Motor neuron (in vitro differentiated cells): Measurements from ENCODE around the gene LEMD1. TPM values are rescaled to one million over a fixed set of nuclear protein-coding genes. Genes with fewer than 3 reads are reported as not detected.
"Not testable (repeated sequence)": the region's sequence is repeated elsewhere in the genome, so short reads cannot be mapped to it uniquely, and the experiment has no call there.

Experiments used
- ATAC-seq, 8 experiments: fragments of 200-7000 bp; cut with Tn5 transposase; replicated peaks in 6 of 8; 2 replicates each; pipeline ENCODE4 v1.8.0; 2021; ENCODE audit warnings: mild to moderate bottlenecking in 8 of 8, moderate library complexity in 8 of 8
- H3K27ac ChIP-seq, 2 donors: fragments of 250-450 bp; sonication (Bioruptor Pico); 2 replicates each; pipeline ENCODE4 v1.9.0; 2021; ENCODE audit warnings: antibody characterized with exemption in 2 of 2, mild to moderate bottlenecking in 2 of 2, moderate library complexity in 1 of 2
- H3K4me1 ChIP-seq, 2 donors: fragments of 250-450 bp; sonication (Bioruptor Pico); replicated peaks in 1 of 2; 2 replicates each; pipeline ENCODE4 v1.6.1; 2021; ENCODE audit warnings: antibody characterized with exemption in 2 of 2, mild to moderate bottlenecking in 2 of 2, moderate library complexity in 1 of 2
- H3K4me3 ChIP-seq, 5 donors: fragments of 250-450 bp; sonication (Bioruptor Pico); 2 replicates each; pipeline ENCODE4 v1.9.0; 2021; ENCODE audit warnings: antibody characterized with exemption in 5 of 5, mild to moderate bottlenecking in 5 of 5, moderate library complexity in 4 of 5
- WGBS, 10 experiments: fragments of 450-650 bp; shearing (Covaris generic); methylation state at CpG; one replicate each; pipeline ENCODE4 v1.0.0; 2022; 5-methylcytosine and 5-hydroxymethylcytosine counted together
- in situ Hi-C, 9 experiments: fragments of 400-800 bp; cut with MboI; loops; one replicate each; pipeline ENCODE4 v1.15.0; 2021; ENCODE audit warnings: low sequenced_read_pairs in 9 of 9, low pct_unique_long_range_greater_than_20kb in 2 of 9; ENCODE audit not compliant: unreplicated experiment in 9 of 9
- total RNA-seq, 8 experiments: library from RNA; unstranded; fragments of 300-600 nt; gene quantifications; 2 replicates each; pipeline versions ENCODE4 v1.2.3 to v1.2.4, GENCODE V29; 2022

The LEMD1 gene
- total RNA-seq, 8 experiments from 2014 or later: 4.2 to 46.8 (median 36.4) TPM; not detected in 3

GRCh38 chr1:205435578-205436573, 14.0 kb upstream of the LEMD1 start:
- peaks cover 39 to 59% of the 10 kb centered on the region in 2 donors for H3K4me1 ChIP-seq
- peak in 5 of 8 experiments; percentile 84 to 90 (median 89) for ATAC-seq
- WGBS, 10 experiments: 0 to 88% (median 37%) methylated on average over 3 to 7 of the region's 11 CpGs; no CpG with 5 or more reads in 3 of the 10 experiments
- H3K4me3 ChIP-seq: no peak overlapping the region
- in situ Hi-C loops: no loop called here
- peak overlapping the region; percentile 20 to 61 for H3K27ac ChIP-seq

GRCh38 chr1:205434738-205435137, 12.9 kb upstream of the LEMD1 start:
- Histone ChIP-seq H3K4me1 (peaks cover 44 to 59% of the 10 kb centered on the region in 2 donors), H3K4me3 (no peak overlapping the region), H3K27ac (no peak overlapping the region)
- ATAC-seq: no peak
- 11 to 91% (median 80%) methylated on average over 1 to 6 of the region's 6 CpGs; no CpG with 5 or more reads in 3 of the 10 experiments for WGBS, 10 experiments
- in situ Hi-C loops: no loop called here

GRCh38 chr1:205432692-205433091, 10.8 kb upstream of the LEMD1 start:
- H3K4me3 ChIP-seq, in situ Hi-C loops, H3K27ac ChIP-seq, ATAC-seq: not testable (repeated sequence)
- WGBS, 10 experiments: 14 to 100% (median 82%) methylated on average over 1 of the region's 1 CpG; no CpG with 5 or more reads in 6 of the 10 experiments
- peaks cover 38 to 59% of the 10 kb centered on the region in 2 donors for H3K4me1 ChIP-seq

- ATAC-seq: no peak
- Histone ChIP-seq H3K4me1 (peaks cover 38 to 59% of the 10 kb centered on the region in 2 donors), H3K27ac (no peak overlapping the region), H3K4me3 (no peak overlapping the region)
- in situ Hi-C loops: no loop called here
- 0 to 52% (median 42%) methylated on average over 1 to 2 of the region's 2 CpGs; no CpG with 5 or more reads in 5 of the 10 experiments for WGBS, 10 experiments
Measured at GRCh38 chr1:205432116-205432515, 10.3 kb upstream of the LEMD1 start.

- Histone ChIP-seq H3K4me3 (peak overlapping the region in 4 of 5 donors; percentile 14 to 36 (median 28)), H3K27ac (peak overlapping the region in 1 of 2 donors; percentile 52), H3K4me1 (peaks cover 31 to 47% of the 10 kb centered on the region in 2 donors)
- in situ Hi-C loops: no loop called here
- ATAC-seq: peak; percentile 52 to 95 (median 69)
- 0 to 40% (median 25%) methylated on average over 1 to 17 of the region's 32 CpGs; no CpG with 5 or more reads in 2 of the 10 experiments for WGBS, 10 experiments
Measured at GRCh38 chr1:205430696-205431305, 8.9 kb upstream of the LEMD1 start.

- peaks cover 26 to 44% of the 10 kb centered on the region in 2 donors for H3K4me1 ChIP-seq
- in situ Hi-C loops: no loop called here
- WGBS, 10 experiments: 44 to 100% (median 60%) methylated on average over 2 to 20 of the region's 29 CpGs; no CpG with 5 or more reads in 3 of the 10 experiments
- peak overlapping the region; percentile 15 to 52 for H3K27ac ChIP-seq
- ATAC-seq: peak in 7 of 8 experiments; percentile 16 to 91 (median 59)
- H3K4me3 ChIP-seq: peak overlapping the region in 3 of 5 donors; percentile 22 to 36 (median 34)
Measured at GRCh38 chr1:205429762-205430695, 8.2 kb upstream of the LEMD1 start.

GRCh38 chr1:205424901-205425600, 3.2 kb upstream of the LEMD1 start:
- 0 to 70% (median 40%) methylated on average over 1 to 8 of the region's 8 CpGs for WGBS, 10 experiments
- Histone ChIP-seq H3K4me3 (no peak overlapping the region), H3K4me1 (peaks cover 27 to 60% of the 10 kb centered on the region in 2 donors), H3K27ac (no peak overlapping the region)
- in situ Hi-C loops: no loop called here
- ATAC-seq: no peak

GRCh38 chr1:205423814-205424399, 2.1 kb upstream of the LEMD1 start:
- peaks cover 19 to 49% of the 10 kb centered on the region in 2 donors for H3K4me1 ChIP-seq
- 25 to 88% (median 76%) methylated on average over 2 to 6 of the region's 6 CpGs for WGBS, 10 experiments
- no peak overlapping the region for H3K27ac ChIP-seq
- no peak overlapping the region for H3K4me3 ChIP-seq
- no peak for ATAC-seq
- in situ Hi-C loops: no loop called here

- 13 to 100% (median 75%) methylated on average over 1 to 4 of the region's 4 CpGs; no CpG with 5 or more reads in 1 of the 10 experiments for WGBS, 10 experiments
- Histone ChIP-seq H3K4me1 (peaks cover 27 to 53% of the 10 kb centered on the region in 2 donors), H3K4me3 (no peak overlapping the region), H3K27ac (no peak overlapping the region)
- peak in 2 of 8 experiments; percentile 27 to 74 for ATAC-seq
- in situ Hi-C loops: no loop called here
Measured at GRCh38 chr1:205422993-205423642, 1.3 kb upstream of the LEMD1 start.

- WGBS, 10 experiments: 36 to 90% (median 50%) methylated on average over 1 to 2 of the region's 2 CpGs; no CpG with 5 or more reads in 1 of the 10 experiments
- no peak for ATAC-seq
- Histone ChIP-seq H3K4me1 (peaks cover 49 to 74% of the 10 kb centered on the region in 2 donors), H3K4me3 (no peak overlapping the region), H3K27ac (no peak overlapping the region)
- in situ Hi-C loops: no loop called here
Measured at GRCh38 chr1:205420938-205421337, 918 bp downstream of the LEMD1 start.
